ENCODE measurements around the gene TRAK1.

TRAK1 gene

GRCh38 chr3:42066516-42067181 is 24.5 kb upstream of the TRAK1 start:
- POLR2A ChIA-PET, result no interaction called here
- TF ChIP-seq ARNT (IDR thresholded peaks at IDR 0.05) (no peak), FOXA1 (IDR thresholded peaks at IDR 0.05) (no peak), LEF1 (IDR thresholded peaks at IDR 0.05; ENCODE audit: borderline replicate concordance) (no peak), FOXM1 (IDR thresholded peaks at IDR 0.05; ENCODE audit: borderline replicate concordance) (no peak), TARDBP (IDR thresholded peaks at IDR 0.05) (no peak)
- CTCF ChIA-PET, result interaction anchor here (0.6 kb wide), 1 partner anchor 99 kb away, joined by 3 read pairs; no protein-coding TSS in a partner anchor
- no peak for DNase-seq (ENCODE audit: extremely low spot score)

- ChIA-PET CTCF (no interaction called here), POLR2A (no interaction called here)
- TF ChIP-seq ARNT (IDR thresholded peaks at IDR 0.05), result no peak
- no peak for DNase-seq (ENCODE audit: extremely low spot score)
These were observed 23.8 kb upstream of the TRAK1 start for GRCh38 chr3:42067326-42067725.

DNA sequence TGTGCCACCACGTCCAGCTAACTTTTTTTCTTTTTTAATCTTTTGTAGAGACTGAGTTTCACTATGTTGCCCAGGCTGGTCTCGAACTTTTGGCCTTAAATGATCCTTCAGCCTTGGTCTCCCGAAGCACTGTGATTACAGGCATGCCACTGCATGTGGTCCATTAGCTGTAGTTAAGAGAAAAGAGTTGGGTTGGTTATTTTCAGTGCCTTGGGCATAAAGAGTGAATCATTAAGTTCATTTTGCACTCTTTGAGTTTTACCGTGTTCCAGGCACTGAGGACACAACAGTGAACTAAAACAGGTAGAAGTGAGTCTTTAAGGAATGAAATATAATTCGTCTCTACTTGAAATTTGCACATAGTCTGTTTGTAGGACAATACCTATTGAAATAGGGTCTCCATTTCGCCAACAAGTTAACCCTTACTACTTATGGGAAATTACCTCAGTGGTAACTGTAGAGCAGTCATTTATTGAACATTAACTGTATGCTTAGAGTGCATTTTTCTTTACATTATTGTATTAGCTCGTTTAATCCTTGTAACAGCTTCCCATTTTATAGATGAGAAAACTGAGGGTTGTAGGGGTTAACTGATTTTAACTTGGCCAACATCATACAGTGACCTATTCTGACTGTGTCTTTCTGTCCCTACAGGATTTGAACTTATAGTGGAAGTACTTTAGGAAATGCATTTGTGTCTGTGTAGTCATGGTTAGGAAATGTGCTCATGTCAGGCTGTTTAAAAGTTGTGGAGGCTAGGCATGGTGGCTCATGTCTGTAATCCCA is 22.7 kb upstream of the TRAK1 start:
- DNase-seq (ENCODE audit: extremely low spot score), result no peak
- POLR2A ChIA-PET, result no interaction called here
- CTCF ChIA-PET, result no interaction called here
- TF ChIP-seq LEF1 (IDR thresholded peaks at IDR 0.05; ENCODE audit: borderline replicate concordance) (no peak), ARNT (IDR thresholded peaks at IDR 0.05) (no peak), CTBP1 (IDR thresholded peaks at IDR 0.05; ENCODE audit: borderline replicate concordance) (no peak), SUZ12 (IDR thresholded peaks at IDR 0.05) (no peak), FOXA1 (IDR thresholded peaks at IDR 0.05) (no peak), SP1 (IDR thresholded peaks at IDR 0.05) (no peak), HDGF (IDR thresholded peaks at IDR 0.05; ENCODE audit: borderline replicate concordance) (no peak), ELF4 (IDR thresholded peaks at IDR 0.05) (no peak), L3MBTL2 (conservative IDR thresholded peaks at IDR 0.05) (no peak)

DNA sequence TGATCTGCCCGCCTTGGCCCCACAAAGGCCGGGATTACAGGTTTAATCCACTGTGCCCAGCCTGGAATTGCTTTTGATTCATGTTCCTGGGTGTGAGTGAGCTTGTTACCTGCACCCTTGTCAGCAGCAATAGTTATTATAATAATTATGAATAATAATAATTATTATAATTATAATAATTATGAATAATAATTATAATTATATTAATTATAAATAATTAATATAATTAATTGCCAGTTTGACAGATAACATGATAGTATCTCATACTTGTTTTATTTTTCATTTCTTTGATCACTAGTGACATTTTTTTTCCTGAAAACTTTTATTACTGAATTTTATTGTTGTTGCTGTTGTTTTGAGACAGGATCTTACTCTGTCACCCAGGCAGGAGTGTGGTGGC is 21.1 kb upstream of the TRAK1 start:
- POLR2A ChIA-PET, result no interaction called here
- DNase-seq (ENCODE audit: extremely low spot score), result no peak
- CTCF ChIA-PET, result no interaction called here
- TF ChIP-seq, protein P1, sequence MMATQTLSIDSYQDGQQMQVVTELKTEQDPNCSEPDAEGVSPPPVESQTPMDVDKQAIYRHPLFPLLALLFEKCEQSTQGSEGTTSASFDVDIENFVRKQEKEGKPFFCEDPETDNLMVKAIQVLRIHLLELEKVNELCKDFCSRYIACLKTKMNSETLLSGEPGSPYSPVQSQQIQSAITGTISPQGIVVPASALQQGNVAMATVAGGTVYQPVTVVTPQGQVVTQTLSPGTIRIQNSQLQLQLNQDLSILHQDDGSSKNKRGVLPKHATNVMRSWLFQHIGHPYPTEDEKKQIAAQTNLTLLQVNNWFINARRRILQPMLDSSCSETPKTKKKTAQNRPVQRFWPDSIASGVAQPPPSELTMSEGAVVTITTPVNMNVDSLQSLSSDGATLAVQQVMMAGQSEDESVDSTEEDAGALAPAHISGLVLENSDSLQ (IDR thresholded peaks at IDR 0.05), result no peak
- TF ChIP-seq FOXK2 (IDR thresholded peaks at IDR 0.05) (no peak), FOXM1 (IDR thresholded peaks at IDR 0.05; ENCODE audit: borderline replicate concordance) (no peak), L3MBTL2 (conservative IDR thresholded peaks at IDR 0.05) (no peak), FOXA1 (IDR thresholded peaks at IDR 0.05) (no peak), ARNT (IDR thresholded peaks at IDR 0.05) (no peak), ZNF384 (IDR thresholded peaks at IDR 0.05) (no peak), SUZ12 (IDR thresholded peaks at IDR 0.05) (no peak), SP1 (IDR thresholded peaks at IDR 0.05) (no peak), HDGF (IDR thresholded peaks at IDR 0.05; ENCODE audit: borderline replicate concordance) (no peak), ELF4 (IDR thresholded peaks at IDR 0.05) (no peak), LEF1 (IDR thresholded peaks at IDR 0.05; ENCODE audit: borderline replicate concordance) (no peak), CTBP1 (IDR thresholded peaks at IDR 0.05; ENCODE audit: borderline replicate concordance) (no peak), BHLHE40 (IDR thresholded peaks at IDR 0.05; ENCODE audit: borderline replicate concordance) (no peak), NFRKB (IDR thresholded peaks at IDR 0.05) (no peak), TARDBP (IDR thresholded peaks at IDR 0.05) (no peak)

- ChIA-PET POLR2A (no interaction called here), CTCF (interaction anchor here (0.5 kb wide), 1 partner anchor 70 kb away, joined by 3 read pairs; no protein-coding TSS in a partner anchor)
- no peak for DNase-seq (ENCODE audit: extremely low spot score)
- TF ChIP-seq HDGF (IDR thresholded peaks at IDR 0.05; ENCODE audit: borderline replicate concordance), result no peak
- no peak for TF ChIP-seq ARNT (IDR thresholded peaks at IDR 0.05)
- TF ChIP-seq, protein P1 (IDR thresholded peaks at IDR 0.05), result no peak
- no peak for TF ChIP-seq FOXK2 (IDR thresholded peaks at IDR 0.05)
- no peak for TF ChIP-seq LEF1 (IDR thresholded peaks at IDR 0.05; ENCODE audit: borderline replicate concordance)
- TF ChIP-seq CTBP1 (IDR thresholded peaks at IDR 0.05; ENCODE audit: borderline replicate concordance), result no peak
- TF ChIP-seq FOXA1 (IDR thresholded peaks at IDR 0.05), result no peak
- TF ChIP-seq L3MBTL2 (conservative IDR thresholded peaks at IDR 0.05), result no peak
These were observed 20.6 kb upstream of the TRAK1 start for GRCh38 chr3:42070524-42070923.

DNA sequence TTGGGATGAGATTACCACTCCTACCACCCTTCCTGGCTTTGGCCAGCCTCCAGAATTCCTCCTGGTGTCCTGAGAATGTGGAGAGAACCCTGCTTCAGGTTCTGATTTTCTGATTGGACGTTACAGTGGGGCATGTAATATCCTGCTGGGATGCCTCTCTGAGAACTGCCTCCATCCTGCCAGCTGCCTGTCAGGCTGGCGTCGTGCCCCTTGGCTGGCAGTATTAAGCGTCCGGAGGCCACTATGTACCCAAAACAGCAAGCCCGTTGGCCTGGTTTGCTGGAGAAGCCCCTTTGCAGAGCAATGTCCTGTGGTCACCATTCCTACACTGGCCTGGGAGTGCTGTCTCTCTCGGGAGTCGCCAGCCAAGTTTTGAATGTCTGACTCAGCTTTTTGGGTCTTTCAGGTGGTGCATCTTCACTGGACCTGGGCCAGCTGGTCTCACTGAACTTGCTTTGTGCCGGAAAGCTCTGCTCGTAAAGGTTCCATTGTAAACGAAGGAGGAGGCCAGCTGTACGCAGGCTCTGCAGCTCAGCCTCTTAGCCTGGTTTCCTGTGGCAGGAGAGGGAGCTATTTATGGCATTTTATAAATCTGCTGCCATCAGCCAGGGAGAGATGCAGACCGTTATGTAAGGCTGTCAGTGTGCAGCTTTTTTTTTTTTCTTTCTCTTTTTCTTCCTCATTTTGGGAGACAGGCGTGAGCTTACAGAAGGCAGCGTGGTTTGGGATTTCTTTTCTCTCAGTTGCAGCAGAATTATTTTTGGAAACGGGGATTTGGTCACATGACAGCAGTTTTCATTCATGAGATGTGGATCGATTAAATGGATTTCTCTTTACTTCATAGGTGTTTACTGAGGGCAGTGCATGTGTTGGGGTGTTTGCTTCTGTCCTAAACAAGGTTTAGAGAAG is 19.0 kb upstream of the TRAK1 start:
- CTCF ChIA-PET, result interaction anchor here (0.6 to 1.1 kb wide), 4 partner anchors 27 to 1866 kb away, joined by 3 to 4 read pairs (median 4); no protein-coding TSS in a partner anchor
- no peak for TF ChIP-seq CTBP1 (IDR thresholded peaks at IDR 0.05; ENCODE audit: borderline replicate concordance)
- TF ChIP-seq ZNF384 (IDR thresholded peaks at IDR 0.05), result 0 out of 2 replicates have a peak, but pooled peaks have one; percentile 22
- no peak for TF ChIP-seq FOXK2 (IDR thresholded peaks at IDR 0.05)
- TF ChIP-seq, protein P1 (IDR thresholded peaks at IDR 0.05), result no peak
- TF ChIP-seq TARDBP (IDR thresholded peaks at IDR 0.05), result no peak
- peak; percentile 45 for DNase-seq (ENCODE audit: extremely low spot score)
- POLR2A ChIA-PET, result interaction anchor here (1.4 kb wide), 1 partner anchor 57 kb away, joined by 4 read pairs; no protein-coding TSS in a partner anchor

Data from HEK293T (cell line).